HG03066 (cell line): ENCODE measurements around the gene CD226.
A peak's percentile ranks its signal among the peaks of the same experiment; 100 is the strongest.
"Not testable (repeated sequence)": the region's sequence is repeated elsewhere in the genome, so short reads cannot be mapped to it uniquely, and the experiment has no call there.

Experiments
- ATAC-seq: cut with Tn5 transposase; IDR thresholded peaks from one replicate; pipeline ENCODE4 v1.9.1; 2021; ENCODE audit warnings: low read depth; ENCODE audit not compliant: unreplicated experiment

The CD226 gene

DNA sequence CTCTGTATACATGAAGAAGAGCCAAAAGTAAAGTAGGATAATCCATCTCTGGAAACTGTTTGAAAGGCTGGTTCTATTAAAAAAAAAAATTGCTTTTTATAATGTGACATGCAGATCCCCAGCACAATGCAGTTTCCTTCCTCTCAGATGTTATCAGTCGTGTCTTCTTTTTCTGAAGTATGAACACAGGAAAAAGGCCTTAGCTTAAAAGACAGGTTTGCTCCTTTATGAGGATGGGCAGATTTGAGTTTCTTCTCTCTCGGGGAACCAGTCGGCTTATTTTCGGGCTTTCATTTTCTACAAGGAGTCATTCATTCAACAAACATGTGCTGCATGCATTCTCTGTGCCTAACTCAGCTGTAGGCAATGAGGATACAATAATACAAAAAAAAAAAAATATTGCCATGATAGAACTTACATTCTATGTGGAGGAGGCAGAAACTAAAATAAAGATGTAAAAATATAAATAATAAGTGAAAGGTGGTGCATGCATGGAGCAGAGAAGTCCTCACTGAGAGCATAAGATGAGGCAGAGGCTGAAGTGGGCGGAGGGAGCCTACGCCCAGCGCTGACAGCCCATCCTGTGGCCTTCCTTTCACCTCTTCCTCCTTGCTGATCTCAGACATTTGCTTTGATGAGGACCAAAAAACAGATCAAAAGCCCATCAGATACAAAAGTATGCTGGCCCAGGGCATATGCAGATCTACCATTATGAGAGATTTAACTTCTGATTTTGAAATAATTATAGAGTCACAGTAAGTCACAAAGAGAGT, at the start of gene CD226:
Gene CD226 (minus strand): TSS at position 513 of the 773 bp plus-strand sequence. CDS start 467 bp downstream, at position 46.
- ATAC-seq, result no peak

DNA sequence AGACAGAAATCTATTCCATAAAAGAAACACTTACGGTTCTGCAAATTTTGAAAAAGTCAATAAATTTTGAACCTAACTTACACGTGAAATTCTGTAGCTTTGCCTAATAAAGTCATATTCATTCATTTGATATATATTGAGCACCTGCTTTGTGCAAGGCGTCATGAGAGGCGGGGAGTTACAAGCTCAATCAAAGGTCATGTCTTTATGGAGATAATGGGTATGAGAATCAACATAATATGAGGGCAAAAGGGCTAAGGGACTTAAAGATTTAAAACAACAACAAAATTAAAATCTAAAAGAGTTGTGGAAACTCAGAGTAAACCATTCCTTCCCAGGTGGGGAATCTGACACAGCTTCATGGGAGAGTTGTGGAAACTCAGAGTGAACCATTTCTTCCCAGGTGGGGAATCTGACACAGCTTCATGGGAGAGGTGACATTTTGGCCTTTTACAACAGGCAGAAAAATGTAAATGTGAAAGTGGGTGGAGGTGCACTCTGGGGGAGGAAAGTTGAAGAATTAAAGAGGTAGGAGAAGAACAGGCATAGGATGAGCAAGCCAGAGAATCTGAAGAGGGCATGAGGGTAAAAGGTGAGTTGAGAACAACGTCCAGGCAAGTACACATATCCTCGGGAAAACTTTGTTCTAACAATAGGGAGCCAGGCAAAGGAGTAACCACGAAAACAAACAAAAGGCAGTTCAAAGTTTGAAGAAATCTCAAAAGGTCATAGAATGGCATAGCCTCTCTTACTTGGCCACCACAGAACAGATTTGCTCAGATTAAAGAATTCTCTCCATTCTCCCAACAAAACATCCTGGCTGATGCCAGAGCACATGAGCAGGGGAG, 49.5 kb upstream of the CD226 start:
- ATAC-seq, result no peak

DNA sequence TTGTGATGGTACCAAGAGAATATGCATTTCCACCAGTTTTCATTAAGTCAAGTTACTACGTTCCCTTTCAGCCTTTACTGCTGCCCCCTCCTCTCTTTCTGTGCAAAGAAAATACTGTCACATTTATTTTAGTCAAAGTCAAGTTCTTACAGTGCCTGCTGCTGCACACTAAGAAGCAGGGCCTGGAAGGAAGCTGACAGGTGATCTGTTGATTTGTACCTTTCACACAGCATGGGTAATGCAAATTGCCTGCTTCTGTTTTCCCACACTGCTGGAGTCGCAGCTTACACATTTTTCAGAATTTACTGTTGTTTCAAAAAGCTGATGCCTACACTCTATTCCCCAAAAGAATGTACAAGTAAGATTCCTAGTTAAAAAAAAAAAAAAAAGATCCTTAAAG, 48.7 kb upstream of the CD226 start:
- no peak for ATAC-seq

DNA sequence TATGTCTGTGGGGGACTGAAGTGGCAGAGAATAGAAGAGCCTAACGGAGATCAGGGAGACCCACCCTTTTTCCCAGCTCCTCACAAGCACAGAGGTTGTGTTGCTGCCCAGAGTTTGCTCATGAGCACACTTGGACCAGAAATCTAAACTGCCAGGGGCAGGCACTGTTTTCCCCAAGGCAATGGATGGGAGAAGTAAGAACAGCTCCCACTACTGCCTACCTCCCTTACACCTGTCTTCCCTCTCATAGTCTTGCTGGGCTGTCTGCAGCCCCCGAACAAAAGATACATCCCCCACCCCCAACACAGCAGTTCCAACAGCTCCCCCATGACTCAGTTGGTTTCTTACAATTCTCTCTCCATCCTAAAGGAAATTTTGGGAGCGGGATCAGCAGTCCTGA, 48.1 kb upstream of the CD226 start:
- ATAC-seq, result no peak

DNA sequence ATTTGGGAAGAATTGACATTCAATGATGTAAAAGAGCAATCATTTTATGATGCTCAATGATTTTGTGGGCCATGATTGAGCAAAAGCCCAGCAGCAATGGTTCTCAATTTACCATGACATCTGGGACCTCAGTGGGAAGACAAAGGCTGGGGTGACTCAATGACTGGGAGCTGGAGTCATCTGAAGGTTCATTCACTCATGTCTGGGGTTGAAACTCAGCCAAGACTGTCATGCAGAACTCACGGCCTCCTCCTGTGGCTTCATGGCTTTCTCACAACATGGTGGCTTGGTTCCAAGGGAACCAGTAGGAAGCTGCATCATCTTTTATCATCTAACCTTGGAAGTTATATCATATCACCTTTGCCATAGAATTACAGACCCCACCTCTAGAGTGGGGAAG, 45.1 kb upstream of the CD226 start:
- no peak for ATAC-seq

DNA sequence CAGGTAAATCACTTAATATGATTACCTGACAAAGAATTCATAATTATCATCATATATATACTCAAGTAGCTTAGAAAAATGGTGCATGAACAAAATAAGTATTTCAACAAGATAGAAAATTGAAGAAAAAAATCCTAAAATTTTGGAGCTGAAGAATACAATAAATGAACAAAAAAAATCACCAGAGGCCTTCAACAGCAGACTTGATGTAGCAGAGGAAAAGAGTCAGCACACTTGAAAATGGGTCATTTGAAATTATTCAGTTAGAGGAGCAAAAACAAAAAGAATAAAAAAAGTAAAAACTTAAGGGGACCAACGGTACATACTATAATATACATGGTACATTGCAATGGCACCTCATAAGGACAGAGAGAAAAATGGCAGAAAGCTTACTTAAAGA, 40.2 kb upstream of the CD226 start:
- ATAC-seq, result no peak

DNA sequence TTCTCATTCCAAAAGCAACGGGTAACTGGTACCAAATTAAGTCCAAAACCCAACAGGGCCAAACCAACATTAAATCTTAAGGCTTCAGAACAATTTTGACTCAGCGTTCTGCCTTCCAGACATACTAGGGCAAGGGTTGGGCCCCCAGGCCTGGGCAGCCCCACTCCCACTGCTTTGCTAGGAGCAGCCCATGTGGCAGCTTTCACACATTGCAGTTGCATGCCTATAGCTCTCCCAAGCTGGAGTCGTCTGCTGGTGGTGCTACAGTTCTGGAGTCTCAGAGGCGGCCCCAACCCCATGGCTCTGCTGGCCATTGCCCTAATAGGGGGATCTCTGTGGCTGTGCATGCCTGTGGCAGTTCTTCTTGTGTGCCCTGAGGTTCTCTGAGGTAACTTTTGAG, 37.6 kb upstream of the CD226 start:
- no peak for ATAC-seq

DNA sequence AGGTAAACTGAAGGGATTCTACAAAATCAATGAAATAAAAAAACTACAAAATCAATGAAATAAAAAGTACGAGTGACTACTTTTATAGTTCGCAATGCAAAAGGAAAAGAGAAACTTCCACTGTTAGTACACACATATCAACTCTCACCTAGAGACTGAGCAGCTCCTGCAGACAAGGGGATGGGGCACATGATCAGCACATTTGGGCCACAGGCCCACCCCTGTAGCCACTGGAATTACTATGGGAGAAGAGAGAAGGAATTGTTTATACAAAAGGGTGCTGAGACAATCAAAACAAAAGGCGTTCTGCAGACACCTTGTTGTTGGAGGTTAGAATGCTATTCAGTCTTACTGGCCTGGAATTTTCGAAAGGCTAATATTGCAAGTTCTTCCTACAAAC, 34.7 kb upstream of the CD226 start:
- ATAC-seq, result no peak

DNA sequence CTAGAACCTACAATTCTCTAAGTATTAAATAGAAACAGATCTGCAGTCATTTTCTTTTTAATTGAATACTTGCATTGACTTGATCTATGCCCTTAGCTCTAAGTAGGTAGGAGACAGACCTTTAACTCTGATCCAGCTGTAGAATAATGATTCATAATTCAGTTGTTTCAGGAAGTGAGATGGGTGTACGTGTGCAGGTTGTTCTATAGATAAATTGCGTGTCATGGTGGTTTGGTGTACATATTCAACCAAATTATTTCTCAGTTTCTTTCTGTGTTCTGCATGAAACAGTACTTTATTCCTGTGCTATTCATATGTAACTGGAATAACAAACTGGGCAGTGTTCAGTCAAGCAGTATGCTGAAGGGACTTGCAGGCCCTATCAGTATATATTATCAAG, 34.3 kb upstream of the CD226 start:
- peak; percentile 38 for ATAC-seq

DNA sequence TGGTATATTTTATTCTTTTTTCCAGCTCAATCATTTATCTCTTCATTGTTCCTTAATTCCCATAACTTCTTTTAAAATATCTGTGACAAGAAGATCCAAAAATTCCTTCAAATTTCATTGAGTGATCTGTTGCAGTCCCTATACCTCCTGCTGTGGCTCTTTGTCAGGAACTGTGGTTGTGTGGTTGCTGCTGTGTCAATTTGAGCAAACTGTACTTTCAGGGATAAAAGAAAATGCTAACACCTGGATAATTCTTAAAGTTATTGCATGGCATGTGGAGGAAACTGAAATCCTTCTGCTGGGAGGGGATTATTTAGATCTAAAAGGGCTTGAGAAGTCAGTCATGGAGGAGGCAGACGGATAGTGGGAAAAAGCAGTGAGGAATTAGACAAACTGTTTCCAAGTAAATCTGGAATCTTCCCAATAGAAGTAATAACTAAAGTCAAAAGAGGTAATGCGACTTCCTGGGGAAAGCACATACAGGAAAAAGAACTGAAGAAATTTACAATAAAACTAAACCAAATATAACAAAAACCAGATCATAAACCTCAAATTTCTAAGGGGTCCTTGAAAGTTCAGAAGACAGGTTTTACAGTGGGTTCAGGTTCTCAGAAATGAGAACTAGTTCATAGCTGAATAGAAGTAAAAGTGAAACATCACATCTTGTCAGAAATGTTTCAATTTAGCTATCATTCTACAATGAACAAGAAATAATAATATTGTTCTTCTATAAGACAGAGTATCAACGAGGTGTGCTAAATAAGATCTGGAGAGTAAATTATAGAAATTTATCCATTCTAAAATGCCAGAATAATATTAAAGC, 33.5 kb upstream of the CD226 start:
- no peak for ATAC-seq

DNA sequence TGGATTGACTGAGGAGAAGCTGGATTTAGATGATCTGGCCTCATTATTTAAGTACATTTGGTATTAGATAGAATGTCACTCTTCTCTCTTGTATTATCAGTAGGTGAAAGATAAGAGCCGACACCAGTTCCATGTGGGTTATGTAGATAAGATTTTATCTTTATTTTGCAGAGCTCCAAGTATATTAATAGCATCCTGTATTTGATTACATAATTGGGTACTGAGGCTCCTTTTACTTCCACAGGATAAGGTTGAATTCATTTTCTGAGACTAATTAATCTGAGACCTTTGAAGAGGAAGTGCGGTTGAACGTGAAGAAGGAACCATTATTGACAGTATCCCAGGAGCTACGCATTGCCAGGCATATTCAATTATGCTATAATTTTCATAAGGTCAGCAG, 32.8 kb upstream of the CD226 start:
- ATAC-seq, result no peak

DNA sequence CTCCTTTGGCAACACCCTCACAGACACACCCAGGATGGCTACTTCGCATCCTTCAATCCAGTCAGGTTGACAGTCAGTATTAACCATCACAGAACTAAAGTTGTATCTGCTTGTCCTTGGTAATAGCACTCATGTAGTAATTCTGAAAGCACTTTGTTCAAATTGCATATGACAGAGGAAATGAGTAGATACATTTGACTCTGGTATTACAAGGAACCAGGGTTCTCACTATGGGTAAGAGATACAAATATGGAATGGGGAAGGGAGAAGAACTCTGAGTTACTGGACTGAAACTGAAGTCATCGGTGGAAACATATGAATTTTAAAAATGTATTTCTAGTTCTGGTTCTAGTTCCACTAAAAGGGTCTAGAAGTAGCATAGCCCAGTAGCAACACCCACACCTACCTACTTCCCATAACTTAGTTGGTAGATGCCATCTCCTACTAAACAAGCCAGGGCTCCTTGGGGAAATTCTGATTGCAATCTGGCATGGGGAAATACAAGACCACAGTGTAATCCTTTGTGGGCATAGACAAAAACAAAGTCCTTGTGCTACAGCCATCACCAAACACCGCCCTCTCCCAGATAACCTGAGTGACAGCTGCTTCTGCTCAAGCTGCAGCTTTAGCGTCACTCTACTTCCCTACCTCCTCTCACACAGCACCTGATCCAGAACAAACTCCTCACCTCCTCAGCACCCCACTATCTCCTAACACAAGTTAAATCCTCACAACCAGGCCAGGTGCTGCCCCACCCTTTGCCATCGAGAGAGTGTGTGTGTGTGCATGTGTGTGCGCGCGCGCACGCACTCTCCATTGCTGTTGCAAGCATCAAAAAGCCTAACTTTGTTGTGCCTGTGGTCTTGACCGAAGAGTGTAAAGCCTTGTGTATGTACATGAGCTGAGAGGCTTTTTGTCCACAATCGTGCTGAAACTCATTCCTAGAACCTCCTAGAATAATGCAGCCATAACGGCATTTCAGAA, 31.4 kb upstream of the CD226 start:
- peak; percentile 68 for ATAC-seq

DNA sequence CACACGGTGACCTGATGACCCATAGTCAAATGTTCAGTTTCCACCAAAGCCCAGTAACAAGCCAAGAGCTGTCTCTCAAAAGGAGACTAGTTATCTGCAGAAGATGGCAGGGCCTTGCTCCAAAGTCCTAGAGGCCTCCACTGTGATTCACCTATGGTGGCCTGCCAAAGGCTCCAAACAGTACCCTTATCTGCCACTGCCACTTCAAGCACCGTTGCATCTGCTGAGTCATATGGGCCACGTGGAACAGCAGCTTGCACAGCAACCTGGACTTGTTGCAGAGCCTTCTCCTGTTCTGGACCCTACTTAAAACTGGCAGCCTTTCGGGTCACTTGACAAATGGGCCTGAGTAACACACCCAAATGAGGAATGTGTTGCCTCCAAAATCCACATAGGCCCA, 27.6 kb upstream of the CD226 start:
- not testable (repeated sequence) for ATAC-seq

DNA sequence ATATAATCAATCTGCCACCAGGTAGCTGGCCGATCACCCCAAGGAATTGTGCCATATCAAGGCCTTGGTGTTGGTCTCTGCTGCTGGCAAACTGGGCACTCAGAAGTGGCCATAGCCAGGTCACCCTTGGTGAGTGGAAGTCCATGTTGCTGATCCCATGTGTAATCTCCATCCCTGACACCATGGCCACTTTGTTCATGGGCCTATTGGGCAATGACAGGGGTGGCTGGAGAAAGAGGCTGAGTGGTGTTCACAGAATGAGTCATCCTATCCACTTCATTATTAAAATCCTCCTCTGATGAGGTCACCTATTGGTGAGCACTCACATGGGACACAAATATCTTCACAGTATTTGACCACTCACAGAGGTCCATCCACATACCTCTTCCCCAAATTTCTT, 26.7 kb upstream of the CD226 start:
- no peak for ATAC-seq

DNA sequence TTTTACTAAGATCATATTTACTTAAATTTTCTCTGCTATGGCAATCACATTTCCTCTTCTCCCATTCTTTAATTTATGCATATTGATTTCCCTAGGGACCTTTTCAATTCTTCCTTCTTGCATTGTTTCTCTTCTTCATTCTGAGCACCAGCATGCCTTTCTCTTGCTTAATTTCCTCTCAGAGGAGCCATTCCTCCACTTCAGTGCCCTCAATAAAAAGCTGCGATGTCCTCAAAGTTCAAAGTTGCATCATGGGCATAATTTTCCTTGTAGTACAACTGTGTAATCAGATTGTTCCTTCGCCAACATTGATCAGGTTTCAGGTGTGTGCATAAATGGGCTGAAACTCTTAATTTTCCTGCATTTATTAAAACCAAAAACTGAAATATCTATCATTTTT, 21.8 kb upstream of the CD226 start:
- no peak for ATAC-seq

DNA sequence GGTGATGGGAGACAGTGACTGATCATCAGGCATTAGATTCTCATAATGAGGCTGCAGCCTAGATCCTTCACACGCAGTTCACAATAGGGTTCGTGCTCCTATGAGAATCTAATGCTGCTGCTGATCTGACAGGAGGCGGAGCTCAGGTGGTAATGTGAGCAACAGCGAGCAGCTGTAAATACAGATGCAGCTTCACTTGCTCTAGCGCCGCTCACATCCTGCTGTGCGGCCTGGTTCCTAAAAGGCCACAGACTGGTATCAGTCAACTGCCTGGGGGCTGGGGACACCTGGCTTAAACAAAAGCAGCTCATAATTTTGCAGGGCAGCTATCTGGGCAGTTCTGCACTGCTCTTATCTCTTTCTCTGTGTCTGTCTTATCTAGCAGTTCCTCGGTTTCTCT, 20.4 kb upstream of the CD226 start:
- no peak for ATAC-seq

DNA sequence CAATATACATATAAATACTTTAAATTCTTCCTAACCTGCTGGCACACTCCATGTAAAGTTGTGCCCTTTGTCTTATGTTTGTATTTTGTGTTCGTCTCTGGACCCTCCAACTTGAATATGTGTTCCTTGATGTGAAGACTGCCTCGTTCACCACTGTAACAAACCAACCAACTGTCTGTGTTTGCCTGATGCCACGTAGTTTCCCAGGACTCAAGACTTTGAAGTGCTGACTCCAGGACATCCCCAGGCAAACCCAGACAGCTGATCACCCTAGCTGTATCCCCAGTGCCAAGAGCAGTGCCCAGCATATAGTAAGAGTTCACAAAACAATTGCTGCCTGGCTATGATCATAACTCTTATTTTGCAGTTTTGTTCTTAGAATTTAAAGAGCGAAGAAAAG, 15.5 kb upstream of the CD226 start:
- no peak for ATAC-seq

DNA sequence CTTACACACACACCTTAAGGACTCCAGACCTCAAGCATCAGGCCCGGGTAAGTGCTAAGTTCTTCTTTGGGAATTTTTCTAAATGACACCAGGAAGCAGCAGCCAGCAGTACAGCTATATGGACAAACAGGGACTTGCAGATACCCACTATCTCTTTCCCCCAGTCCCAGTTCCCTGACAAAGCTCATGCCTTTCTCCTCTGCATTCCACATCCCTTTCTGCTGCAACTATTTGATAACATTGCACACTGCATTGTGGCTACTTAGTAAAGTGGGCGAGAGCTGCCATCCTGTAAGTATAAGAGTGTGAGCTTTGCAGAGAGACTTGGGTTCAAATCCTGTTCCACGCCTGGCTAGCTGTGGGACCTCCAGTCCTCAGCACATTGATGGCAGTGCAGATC, 14.0 kb upstream of the CD226 start:
- ATAC-seq, result no peak

DNA sequence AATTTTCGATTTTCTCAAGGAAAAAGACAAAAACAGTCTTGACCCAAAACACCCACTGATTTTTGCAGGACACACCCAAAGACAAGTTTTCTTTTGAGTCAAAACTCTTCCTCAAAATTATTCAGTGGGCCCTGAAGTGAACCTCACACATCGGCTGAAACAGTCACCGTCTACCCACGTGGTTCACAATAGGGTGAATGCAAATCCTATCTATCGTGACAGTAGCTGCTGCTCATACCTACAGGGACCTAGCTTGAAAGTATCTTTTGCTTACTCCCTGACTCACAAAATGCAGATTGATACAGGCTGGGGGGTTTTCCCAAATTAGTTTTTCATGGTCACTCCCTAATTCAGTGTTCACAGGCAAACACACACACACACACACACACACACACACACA, 10.7 kb upstream of the CD226 start:
- peak; percentile 38 for ATAC-seq

DNA sequence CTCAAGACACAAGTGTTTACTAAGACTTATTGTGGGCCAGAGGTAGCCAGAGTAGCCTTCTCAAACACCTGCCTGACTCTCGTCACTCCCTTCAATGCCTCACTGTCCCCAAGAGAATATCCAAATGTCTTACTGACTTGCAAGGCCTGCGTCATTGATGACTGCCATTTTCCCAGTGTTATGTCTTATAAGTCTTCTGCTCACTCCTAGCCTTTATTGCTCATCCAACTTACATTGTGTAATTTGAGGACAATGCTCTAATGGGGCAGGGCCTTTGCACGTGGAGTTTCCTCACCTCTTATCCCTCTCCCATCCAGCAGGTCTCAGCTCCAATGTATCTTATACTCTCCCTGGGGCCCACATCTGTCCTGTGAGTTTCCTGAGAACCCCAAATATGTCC, 10.1 kb upstream of the CD226 start:
- ATAC-seq, result no peak
